ENCODE measurements around the gene SIGLEC10. TPM values are rescaled to one million over a fixed set of nuclear protein-coding genes. Genes with fewer than 3 reads are reported as not detected.

SIGLEC10 gene
- total RNA-seq, 1 experiment from 2014 or later: not detected

- H2AFZ ChIP-seq (ENCODE audit: low read depth, low read length, poor library complexity, severe bottlenecking): no peak overlapping the region
- ATAC-seq: no peak
These were observed 33.4 kb upstream of the SIGLEC10 start for GRCh38 chr19:51450730-51451307.

More at GRCh38 chr19:51450730-51451307, 33.4 kb upstream of the SIGLEC10 start:
- POLR2A ChIA-PET: no interaction called here
- Histone ChIP-seq H3K36me3 (ENCODE audit: control insufficient read depth in 1 of 2, insufficient read depth in 2 of 2, low read length in 2 of 2) (no peaks in the 10 kb centered on the region), H3K27me3 (ENCODE audit: insufficient read depth, low read length) (peaks cover 7% of the 10 kb centered on the region; the same call in 1 of the 2 replicates), H3K27ac (ENCODE audit: low read depth, low read length) (no peak overlapping the region), H4K20me1 (ENCODE audit: insufficient read depth) (no peaks in the 10 kb centered on the region), H3K9me2 (ENCODE audit: insufficient read depth) (no peaks in the 10 kb centered on the region), H3K9ac (ENCODE audit: low read length) (no peak overlapping the region), H3K4me3 (replicated peaks in 1 of 2; ENCODE audit: low read depth in 1 of 2, low read length in 2 of 2) (no peak overlapping the region), H3K4me1 (ENCODE audit: control insufficient read depth in 1 of 2, insufficient read depth in 2 of 2, low read length in 2 of 2) (no peaks in the 10 kb centered on the region), H3K4me2 (ENCODE audit: low read length) (no peak overlapping the region), H3K79me2 (ENCODE audit: insufficient read depth, low read length) (no peaks in the 10 kb centered on the region), H3K9me3 (ENCODE audit: control insufficient read depth in 1 of 2, insufficient read depth in 1 of 2, low read depth in 1 of 2, low read length in 2 of 2) (no peaks in the 10 kb centered on the region)
- intact Hi-C loops (cut with micrococcal nuclease): no loop called here
- no peak for DNase-seq (ENCODE audit: low read depth, low spot score)
- no peak for TF ChIP-seq SRF (IDR thresholded peaks at IDR 0.05; ENCODE audit: low read depth)
- TF ChIP-seq SIN3A (IDR thresholded peaks at IDR 0.05; ENCODE audit: low read depth): no peak
- no peak for TF ChIP-seq ELF1 (IDR thresholded peaks at IDR 0.05; ENCODE audit: borderline replicate concordance, low read depth)
- no peak for TF ChIP-seq POLR2A (IDR thresholded peaks at IDR 0.05; ENCODE audit: borderline replicate concordance, extremely low read depth, insufficient read depth, insufficient read length)
- no peak for TF ChIP-seq TCF7L2 (IDR thresholded peaks at IDR 0.05; ENCODE audit: borderline replicate concordance, extremely low read depth, insufficient read depth, insufficient read length)
- no peak for TF ChIP-seq SP1 (IDR thresholded peaks at IDR 0.05; ENCODE audit: low read depth)
- TF ChIP-seq ZFX (IDR thresholded peaks at IDR 0.05): no peak
- no peak for TF ChIP-seq JUND (IDR thresholded peaks at IDR 0.05)
- no peak for TF ChIP-seq ZBTB33 (IDR thresholded peaks at IDR 0.05; ENCODE audit: extremely low read depth, insufficient replicate concordance, low read length)
- TF ChIP-seq CBX3 (IDR thresholded peaks at IDR 0.05; ENCODE audit: low read depth): no peak
- no peak for TF ChIP-seq POLR2AphosphoS5 (IDR thresholded peaks at IDR 0.05; ENCODE audit: low read depth, low read length)
- CTCF ChIA-PET: no interaction called here
- no TSS peak for BruUV-seq (replicated peaks)
- RAD21 ChIA-PET (ENCODE audit: low non-redundant PET in 1 of 2, low total read pairs in 2 of 2, uncharacterized antibody in 2 of 2, unreplicated experiment in 2 of 2): no interaction called here

Measured in HCT116 (cell line).